Ammon's horn (tissue), 1 donor: ENCODE measurements around the gene GTF2F1.
"Not testable (repeated sequence)": the region's sequence is repeated elsewhere in the genome, so short reads cannot be mapped to it uniquely, and the experiment has no call there.

Source experiments
- DNase-seq: peaks from one replicate; pipeline ENCODE4 v3.0.0-alpha.2; 2016; ENCODE audit warnings: low spot score

The GTF2F1 gene

DNA sequence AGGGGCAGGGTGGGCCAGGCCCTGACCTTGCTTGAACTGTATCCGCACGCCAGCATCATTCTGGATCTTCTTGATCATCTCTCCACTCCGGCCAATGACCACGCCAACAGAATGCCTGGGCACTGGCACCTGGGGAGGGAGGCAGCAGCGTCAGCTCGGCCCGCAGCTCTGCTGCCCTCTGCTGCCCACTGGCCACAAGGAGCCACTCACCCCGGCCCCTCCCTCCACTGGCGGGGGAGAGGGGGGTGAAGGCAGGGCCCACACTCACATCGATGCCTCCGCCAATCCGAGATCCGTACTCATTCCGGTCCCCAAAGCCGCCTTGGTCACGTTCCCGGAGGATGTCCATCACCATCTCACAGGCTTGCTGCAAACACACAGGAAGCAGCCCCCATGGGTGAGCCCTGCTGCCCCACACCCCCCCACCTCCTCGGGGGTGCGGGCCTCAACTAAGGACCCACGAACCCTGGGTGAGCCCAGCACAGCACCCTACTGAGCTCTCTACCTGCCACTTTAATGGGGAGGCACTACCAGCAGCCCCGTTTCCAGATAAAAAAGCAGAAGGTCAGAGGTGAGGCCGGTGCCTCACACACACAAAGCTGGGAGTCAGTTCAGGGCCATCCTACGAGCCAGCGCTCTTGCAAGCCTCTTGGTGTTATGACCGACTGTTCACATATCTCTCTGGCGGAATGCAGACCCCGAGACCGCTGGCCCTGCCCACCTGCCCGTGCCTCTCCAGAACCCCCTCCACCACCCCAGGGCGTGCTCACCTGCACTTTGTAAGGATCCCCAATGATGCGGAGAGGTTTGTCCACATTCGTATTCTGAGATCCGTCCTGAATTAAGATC lies 25.0 kb upstream of the GTF2F1 start:
- peak; percentile 60 for DNase-seq

DNA sequence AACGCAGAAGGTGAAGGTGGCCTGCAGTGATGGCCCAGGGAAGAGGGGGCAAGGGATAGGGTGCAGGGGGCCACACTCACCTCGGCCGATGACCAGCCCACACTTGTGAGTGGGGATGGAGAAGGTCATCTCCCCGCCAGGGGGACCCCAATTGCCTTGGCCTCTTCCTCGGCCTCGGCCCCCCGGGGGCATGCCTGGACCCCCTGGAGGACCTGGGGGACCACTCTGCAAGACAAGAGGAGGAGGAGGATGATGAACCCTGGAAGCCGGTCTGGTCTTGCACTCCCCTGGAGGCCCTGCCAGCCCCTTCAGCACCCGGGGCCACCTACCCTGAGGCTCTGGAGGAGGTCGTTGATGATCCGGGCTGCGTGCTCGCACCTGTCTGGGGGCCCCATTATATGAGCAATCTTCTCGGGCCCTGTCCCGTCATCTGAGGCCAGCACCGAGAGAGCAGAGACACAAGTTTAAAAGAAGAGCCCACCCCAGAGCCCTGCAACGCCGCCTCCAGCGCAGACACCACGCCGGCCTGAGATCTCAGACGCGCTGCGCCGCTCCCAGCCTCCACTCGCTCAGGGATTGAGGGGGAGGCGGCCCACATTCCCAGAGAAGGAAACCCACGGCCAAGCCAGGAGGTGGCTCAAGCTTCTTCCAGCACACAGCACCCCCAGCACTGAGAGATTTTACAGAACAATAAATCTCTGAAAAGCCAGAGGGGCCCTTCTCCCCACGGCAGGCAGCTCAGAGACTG lies 23.9 kb upstream of the GTF2F1 start:
- DNase-seq = no peak

- DNase-seq = no peak
Measured at GRCh38 chr19:6415591-6416190, 22.7 kb upstream of the GTF2F1 start.

- no peak for DNase-seq
Measured at GRCh38 chr19:6414793-6415590, 22.0 kb upstream of the GTF2F1 start.

DNA sequence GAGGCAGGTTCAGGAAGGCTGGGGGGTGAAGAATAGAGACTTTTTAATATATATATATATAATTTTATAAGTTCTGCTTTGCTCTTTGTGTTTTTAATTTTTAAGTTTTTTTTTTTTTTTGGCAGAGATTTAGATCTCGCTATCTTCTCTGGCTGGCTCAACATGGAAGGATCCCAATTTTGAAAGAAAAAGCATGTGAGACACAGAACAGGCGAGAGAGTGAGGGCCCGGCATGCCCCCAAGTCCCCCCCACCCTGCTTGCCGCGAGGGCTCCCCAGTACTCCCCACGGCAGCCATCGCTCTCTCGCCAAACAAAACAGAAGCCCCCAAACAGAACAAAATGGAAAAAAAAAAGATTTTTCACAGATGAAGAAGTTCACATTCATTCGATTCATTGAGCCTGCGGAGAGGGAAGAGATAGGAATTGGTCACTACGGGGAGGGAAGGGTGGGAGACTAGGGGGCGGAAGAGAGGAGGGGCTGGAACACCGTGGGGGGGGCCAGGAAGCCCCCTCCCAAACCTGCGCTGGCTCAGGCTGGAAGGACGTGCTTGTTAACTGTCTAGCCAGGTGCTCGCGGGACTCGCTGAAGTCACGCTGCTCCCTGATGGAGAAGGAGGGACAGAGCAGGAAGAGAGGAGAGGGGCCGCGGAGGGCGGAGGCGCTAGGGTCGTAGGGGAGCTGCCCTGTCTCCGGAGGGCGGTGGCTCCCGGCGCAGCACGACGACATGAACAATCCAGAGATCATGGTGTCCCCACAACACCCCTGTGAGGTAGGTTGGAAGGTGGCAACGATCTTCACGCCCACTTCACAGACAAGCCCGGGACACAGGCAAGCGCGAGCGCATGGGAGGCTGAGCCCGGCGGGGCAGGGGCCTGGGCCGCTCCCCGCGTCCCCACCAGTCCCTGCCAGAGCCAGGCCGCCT lies 21.0 kb upstream of the GTF2F1 start:
- no peak for DNase-seq

DNA sequence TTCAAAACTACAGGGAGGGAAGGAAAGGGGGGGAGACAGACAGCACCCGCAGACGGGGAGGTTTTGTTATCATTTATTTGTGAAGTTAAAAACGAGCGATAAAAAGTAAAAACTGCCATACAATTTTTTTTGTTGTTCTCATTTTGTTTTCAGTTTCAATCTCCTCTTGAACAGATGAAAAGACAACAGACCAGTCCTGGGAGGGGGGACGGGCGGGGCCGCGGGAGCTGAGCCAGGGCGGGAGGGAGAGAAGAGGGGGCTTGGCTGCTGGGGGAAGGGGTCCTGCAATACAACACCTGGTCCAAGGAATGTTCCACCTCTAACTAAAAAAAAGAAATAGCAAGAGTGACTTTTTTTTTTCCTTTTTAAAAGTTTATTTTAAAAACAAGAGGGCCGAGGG lies 20.3 kb upstream of the GTF2F1 start:
- DNase-seq = no peak

DNA sequence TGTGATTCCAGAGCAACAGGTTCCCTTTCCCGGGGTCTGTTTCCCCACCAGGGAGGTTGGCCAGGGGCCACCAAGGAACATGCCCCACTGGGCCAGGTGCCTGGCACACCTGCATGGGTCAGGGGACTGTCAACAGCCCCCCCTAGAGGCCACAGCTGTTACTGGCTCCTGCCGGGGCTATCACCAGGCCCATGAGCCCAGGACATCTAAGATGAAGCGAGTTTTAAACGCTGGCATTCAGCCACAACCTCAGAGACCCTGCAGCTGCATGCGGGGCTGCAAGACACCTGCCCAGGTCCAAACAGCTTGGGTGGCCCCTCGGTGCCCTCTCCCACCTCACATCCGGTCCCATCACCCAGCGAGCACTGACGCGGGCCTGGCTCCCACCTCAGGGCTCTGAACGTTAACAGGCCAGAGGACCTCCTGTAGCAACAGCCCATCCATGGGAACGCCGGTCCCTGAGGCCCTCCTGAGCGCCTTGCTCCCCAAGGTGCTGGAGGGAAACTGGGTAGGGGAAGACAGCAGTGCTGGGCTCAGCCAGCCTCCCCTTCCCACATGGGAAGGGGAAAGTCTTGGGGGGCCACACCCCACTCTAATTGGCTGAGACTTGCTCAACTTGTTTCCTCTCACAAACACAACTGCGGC lies 19.6 kb upstream of the GTF2F1 start:
- no peak for DNase-seq

GRCh38 chr19:6412061-6412446 lies 19.1 kb upstream of the GTF2F1 start:
- no peak for DNase-seq

- no peak for DNase-seq
Measured at GRCh38 chr19:6409346-6409745, 16.4 kb upstream of the GTF2F1 start.

GRCh38 chr19:6406401-6406800 lies 13.4 kb upstream of the GTF2F1 start:
- no peak for DNase-seq

- peak; percentile 94 for DNase-seq
Measured at GRCh38 chr19:6402837-6403608, 10.1 kb upstream of the GTF2F1 start.

- no peak for DNase-seq
Measured at GRCh38 chr19:6402058-6402457, 9.1 kb upstream of the GTF2F1 start.

DNA sequence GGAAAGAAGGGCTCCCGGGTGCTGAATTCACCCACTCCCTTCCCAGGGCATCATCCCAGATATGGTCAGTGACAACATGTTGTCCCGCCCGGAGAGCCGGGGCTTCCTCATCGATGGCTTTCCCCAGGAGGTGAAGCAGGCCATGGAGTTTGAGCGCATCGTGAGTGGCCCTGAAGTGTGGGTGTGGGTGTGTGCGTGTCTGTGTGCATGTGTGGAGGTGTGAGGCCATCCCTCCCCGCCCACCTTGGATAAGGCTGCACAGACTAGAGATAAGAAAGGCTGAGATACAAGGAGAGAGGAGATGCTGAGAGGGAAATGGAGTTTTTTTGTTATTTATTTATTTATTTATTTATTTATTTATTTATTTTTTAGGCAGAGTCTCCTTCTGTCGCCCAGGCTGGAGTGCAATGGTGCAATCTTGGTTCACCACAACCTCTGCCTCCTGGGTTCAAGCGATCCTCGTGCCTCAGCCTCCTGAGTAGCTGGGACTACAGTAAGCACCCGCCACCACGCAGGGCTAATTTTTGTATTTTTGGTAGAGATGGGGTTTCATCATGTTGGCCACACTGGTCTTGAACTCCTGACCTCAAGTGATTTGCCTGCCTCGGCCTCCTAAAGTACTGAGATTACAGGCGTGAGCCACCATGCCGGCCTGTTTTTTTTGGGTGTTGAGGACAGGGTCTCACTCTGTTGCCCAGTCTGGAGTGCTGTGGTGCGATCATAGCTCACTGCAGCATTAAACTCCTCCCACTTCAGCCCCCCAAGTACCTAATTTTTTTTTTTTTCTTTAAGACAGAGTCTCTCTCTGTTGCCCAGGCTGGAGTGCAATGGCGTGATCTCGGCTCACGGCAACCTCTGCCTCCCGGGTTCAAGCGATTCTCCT lies 7.3 kb upstream of the GTF2F1 start:
- DNase-seq = not testable (repeated sequence)

- DNase-seq = no peak
Measured at GRCh38 chr19:6396305-6396704, 3.3 kb upstream of the GTF2F1 start.

GRCh38 chr19:6394831-6395230 lies 1.9 kb upstream of the GTF2F1 start:
- no peak for DNase-seq

DNA sequence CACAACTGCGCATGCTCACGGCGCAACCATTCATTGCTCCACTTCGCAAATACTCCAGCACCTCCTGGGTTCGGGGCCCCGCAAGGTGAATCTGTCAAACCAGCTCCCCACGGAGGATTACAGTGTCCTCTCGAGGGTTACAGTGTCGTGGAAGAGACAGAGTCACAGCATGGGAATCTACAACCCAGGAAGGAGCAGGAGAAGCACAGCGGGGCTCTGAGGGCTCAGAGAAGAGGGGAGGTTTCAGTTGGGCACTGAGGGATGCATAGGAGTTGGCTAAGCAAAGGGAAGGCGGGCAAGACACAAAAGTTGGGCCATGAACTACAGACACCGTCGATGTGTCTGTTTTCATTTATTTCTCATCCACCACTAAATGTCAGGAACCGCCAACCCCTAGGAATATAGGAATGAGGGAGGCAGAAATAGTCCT lies 1.0 kb upstream of the GTF2F1 start:
- no peak for DNase-seq

GRCh38 chr19:6392221-6393073 lies 517 bp downstream of the GTF2F1 start:
- DNase-seq = no peak

DNA sequence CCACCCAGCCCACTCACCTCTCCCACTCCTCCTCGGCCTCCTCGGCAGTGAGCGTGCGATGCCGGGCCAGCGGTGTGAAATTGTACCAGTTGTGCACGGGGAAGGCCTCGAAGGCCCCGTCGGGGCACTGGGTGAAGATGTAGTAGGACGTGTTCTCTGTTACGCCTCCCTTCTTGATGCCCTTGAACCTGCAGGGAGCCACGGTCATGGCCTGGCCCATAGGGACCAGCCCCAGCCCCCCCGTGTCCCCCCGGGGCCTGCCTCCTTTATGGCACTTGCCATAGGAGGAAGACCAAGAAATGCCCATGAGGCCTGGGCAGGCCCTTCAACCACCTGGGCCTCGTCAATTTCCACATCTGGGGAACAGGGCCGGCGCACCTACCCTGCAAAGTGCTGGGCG lies 5.6 kb downstream of the GTF2F1 start:
- DNase-seq = no peak
